Islet of Langerhans (tissue), 1 donor: ENCODE results near the gene RAPGEF6.
A peak's percentile ranks its signal among the peaks of the same experiment; 100 is the strongest.

Experiments
- FAIRE-seq: peaks from one replicate; lab custom pipeline; 2011; peaks lifted over from hg19 to GRCh38; lab: Jason Lieb, UNC

RAPGEF6 gene

DNA sequence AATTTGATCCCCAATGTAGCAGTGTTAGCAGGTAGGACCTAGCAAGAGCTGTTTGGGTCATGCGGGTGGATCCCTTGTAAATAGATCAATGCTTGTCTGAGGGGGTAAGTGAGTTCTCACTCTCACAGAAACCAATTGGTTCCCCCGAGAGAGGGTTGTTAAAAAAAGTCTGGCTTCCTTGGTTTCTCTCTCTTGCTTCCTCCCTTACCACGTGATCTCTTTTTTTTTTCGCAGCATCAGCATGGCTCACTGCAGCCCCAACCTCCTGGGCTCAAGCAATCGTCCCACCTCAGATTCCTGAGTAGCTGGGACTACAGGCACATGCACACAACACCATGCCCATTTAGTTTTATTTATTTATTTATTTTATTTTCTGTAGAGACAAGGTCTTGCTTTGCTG lies 26.4 kb downstream of the RAPGEF6 start:
- no peak for FAIRE-seq

- no peak for FAIRE-seq
Observed at GRCh38 chr5:131607903-131608540, 27.0 kb downstream of the RAPGEF6 start.

- FAIRE-seq = no peak
Observed at GRCh38 chr5:131607418-131607817, 27.6 kb downstream of the RAPGEF6 start.

DNA sequence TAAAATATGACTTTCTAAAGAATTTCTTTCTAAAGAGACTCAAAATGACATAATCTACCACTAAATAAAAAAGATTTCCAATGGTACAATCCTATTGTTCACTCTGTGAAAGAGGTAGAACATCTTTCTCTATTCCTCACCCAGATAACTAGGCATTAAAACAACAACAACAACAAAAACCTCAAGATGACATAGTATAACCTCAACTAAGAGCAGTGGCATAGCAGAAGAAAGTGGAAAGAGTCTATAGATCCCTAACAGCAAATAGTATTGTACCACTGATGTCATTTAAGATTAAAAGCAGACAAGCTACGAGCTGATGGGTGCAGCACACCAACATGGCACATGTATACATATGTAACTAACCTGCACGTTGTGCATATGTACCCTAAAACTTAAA lies 29.9 kb downstream of the RAPGEF6 start:
- FAIRE-seq = no peak

- no peak for FAIRE-seq
Observed at GRCh38 chr5:131595088-131596033, 39.7 kb downstream of the RAPGEF6 start.

GRCh38 chr5:131593921-131594320 lies 41.1 kb downstream of the RAPGEF6 start:
- FAIRE-seq = no peak

DNA sequence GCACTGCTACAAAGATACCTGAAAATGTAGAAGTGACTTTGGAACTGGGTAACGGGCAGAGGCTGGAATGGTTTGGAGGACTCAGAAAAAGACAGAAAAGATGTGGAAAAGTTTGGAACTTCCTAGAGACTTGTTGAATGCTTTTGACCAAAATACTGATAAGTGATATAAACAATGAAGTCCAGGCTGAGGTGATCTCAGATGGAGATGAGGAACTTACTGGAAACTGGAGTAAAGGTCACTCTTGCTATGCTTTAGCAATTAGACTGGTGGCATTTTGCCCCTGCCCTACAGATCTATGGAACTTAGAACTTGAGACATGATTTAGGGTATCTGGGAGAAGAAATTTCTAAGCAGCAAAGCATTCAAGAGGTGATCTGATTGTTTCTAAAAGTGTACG lies 41.6 kb downstream of the RAPGEF6 start:
- peak; percentile 5 for FAIRE-seq

DNA sequence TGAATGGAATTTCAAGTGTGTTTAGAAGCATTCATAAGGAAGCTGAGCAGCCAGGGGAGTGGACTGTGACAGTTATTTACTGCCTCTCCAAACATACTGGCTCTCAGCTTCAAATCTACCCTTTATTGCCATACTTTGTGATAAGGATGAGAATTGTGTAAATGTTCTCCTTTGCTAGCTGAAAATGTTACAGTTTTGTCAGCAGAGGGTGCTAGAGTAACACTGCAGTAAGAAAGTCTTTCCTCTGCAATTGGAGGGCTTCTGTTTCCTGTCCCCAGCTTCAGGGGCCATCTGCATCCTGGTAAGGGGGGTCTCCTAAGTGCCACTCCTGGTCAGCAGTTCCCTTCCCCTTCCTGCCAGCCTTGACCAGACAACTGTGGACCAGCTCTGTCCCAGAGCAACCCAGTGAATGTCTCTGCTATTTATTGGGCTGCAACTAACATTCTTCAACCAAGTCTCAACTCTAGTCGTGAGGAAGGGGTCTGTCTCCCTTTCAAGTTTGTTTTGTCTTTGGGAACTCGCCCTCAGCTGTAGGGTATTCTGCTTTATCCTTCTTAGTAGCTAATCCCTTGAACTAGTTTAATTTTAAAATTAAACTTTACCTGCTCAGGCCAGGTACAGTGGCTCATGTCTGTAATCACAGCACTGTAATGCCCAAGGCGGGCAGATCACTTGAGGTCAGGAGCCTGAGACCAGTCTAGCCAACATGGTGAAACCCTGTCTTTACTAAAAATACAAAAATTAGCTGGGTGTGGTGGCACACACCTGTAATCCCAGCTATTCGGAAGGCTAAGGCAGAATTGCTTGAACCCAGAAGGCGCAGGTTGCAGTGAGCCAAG lies 45.3 kb downstream of the RAPGEF6 start:
- peak; percentile 92 for FAIRE-seq

GRCh38 chr5:131587541-131587940 lies 47.5 kb downstream of the RAPGEF6 start:
- no peak for FAIRE-seq

DNA sequence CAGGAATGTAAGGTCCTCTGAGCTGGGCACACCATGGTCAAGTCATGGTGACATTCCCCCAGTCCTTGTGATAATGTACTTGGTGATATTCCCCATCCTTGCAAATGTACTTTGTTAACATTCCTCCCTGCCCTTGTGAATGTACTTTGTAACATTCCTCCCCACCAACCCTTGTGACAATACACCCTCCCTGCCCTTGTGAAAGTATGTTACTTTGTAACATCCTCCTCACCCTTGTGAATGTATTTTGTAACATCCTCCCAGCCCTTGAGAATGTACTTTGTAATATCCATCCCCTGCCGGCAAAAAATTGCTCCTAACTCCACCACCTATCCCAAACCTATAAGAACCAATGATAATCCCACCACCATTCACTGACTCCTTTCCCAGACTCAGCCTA lies 53.3 kb downstream of the RAPGEF6 start:
- FAIRE-seq = no peak

DNA sequence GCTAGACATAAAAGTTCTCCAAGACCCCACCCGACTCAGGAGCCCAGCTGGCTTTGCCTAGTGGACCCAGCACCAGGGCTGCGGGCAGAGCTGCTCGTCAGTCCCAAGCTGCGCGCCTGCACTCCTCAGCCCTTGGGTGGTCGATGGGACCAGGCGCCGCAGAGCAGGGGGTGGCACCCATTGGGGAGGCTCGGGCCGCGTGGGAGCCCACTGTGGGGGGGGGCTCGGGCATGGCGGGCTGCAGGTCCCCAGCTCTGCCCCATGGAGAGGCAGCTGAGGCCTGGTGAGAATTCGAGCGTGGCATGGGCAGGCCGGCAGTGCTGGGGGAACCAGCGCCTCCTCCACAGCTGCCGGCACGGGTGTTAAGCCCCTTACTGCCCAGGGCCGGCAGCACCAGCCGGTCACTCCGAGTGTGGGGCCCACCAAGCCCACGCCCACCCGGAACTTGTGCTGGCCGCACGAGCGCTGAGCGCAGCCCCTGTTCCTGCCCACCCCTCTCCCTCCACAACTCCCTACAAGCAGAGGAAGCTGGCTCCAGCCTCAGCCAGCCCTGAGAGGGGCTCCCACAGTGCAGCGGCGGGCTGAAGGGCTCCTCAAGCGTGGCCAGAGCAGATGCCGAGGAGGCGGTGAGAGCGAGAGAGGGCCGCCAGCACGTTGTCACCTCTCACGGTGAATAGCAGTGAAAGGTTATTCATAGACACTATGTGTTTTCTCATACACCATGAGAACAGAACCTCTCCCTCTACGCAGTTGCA lies 54.9 kb downstream of the RAPGEF6 start:
- no peak for FAIRE-seq

DNA sequence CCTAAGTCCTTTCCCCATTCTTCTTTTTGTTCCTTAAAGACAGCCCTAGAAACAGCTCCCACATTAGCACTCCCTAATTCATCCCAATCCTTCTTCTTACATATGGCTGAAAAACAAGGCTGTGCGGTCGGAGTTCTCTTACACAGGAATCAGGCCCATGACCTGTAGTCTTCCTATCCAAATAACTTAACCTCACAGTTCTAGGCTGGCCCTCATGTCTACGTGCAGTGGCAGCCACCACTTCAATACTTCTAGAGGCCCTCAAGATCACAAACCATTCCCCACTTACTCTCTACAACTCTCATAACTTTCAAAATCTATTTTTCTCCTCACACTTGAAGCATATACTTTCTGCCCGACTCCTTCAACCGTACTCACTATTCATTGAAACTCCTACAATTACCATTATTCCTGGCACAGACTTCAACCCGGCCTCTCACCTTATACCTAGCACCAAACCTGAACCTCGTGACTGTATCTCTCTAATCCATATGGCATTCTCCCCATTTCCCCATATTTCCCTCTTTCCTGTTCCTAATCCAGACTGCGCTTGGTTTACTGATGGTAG lies 59.3 kb downstream of the RAPGEF6 start:
- FAIRE-seq = no peak

DNA sequence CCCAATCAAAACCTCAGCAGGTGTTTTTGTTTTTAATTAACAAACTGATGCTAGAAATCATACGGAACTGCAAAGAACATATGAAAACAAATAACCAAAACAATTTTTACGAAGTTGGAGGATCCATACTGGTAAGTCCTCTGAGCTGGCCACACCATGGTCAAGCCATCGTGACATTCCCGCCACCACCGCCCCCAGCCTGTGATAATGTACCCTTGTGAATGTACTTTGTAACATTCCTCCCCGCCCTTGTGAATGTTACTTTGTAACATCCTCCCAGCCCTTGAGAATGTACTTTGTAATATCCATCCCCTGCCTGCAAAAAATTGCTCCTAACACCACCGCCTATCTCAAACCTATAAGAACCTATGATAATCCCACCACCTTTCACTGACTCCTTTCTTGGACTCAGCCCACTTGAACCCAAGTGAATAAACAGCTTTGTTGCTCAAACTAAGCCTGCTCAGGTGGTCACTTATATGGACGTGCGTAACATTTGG lies 63.3 kb downstream of the RAPGEF6 start:
- no peak for FAIRE-seq

DNA sequence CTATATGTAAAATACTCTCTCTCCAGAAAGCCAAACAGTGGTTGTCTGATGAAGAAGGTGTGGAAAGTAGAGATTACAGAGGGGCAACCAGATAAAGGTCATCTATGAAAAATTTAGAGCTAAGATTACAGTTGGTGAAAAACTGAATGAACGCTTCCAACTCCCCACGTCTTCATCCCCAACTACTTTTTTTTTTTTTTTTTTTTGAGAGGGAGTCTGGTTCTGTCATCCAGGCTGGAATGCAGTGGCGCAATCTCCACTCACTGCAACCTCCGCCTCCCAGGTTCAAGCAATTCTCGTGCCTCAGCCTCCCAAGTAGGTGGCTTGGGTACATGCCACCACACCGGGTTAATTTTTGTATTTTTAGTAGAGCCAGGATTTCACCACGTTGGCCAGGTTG lies 64.3 kb downstream of the RAPGEF6 start:
- no peak for FAIRE-seq

- no peak for FAIRE-seq
Observed at GRCh38 chr5:131564229-131564652, 70.8 kb downstream of the RAPGEF6 start.

DNA sequence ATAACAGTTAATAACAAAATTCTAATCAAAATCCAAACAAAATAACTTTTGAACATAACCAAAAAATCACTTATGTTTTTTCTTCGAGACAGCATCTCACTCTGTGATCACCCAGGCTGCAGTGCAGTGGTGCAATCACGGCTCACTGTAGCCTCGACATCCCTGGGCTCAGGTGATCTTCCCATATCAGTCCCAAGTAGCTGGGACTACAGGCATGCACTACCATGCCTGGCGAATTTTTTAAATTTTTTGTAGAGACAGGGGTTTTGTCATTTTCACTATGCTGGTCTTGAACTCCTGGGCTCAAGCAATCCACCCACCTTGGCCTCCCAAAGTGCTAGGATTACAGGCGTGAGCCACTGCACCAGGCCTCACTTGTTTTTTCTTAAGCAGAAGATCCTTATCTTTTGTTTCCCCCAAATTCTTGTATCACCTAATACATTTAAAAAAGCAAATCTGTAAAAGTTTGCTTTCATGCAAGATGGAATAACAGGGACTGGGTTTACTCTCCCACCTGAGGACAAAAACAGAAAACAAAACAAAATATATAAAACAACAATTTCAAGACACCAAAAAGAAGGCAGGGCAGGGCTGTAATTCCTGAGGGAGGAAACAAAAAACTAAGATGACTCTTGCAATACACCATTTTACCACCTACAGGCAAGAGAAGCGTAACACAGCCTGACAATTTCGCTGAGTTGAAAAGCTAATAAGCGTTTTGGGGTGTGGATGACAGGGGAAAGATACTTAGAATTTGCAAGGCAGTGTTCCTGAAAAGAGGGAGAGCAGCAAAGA lies 71.4 kb downstream of the RAPGEF6 start:
- FAIRE-seq = no peak

DNA sequence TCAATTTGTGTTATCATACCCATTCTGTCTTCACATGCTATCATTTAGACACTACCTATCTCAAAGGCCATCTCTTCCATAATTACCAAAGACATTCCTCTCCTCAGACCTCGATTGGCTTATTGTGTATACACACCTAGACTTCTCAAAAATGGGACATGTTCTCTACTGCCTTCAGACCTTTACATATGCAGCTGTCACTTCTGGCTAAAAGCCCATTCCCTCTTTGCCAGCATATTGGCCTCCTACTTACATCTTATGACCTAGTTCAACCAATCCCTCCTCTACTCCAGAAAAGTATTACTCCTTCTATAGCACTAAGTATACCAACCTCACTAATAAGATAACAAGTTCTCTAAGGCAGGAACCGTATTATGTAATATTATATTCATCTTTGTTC lies 84.4 kb downstream of the RAPGEF6 start:
- no peak for FAIRE-seq

GRCh38 chr5:131548176-131548575 lies 86.9 kb downstream of the RAPGEF6 start:
- no peak for FAIRE-seq

DNA sequence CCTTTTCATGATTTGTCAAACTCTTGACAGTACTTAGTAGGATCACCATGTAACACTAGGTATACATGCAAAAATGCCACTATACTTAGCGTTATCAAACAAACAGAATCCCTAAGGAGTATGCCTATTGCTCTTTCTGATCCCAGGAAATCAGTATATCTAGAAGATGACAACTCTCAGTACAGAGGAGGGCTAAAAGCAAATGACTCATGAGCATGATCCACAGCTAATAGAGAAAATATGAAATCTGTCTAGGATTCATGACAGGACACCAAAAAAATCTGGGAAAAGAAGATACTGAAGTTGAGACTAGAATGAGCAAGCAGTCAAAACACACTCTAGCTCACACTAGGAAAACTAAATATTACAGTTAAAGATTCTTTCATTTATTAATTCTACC lies 89.2 kb downstream of the RAPGEF6 start:
- no peak for FAIRE-seq

DNA sequence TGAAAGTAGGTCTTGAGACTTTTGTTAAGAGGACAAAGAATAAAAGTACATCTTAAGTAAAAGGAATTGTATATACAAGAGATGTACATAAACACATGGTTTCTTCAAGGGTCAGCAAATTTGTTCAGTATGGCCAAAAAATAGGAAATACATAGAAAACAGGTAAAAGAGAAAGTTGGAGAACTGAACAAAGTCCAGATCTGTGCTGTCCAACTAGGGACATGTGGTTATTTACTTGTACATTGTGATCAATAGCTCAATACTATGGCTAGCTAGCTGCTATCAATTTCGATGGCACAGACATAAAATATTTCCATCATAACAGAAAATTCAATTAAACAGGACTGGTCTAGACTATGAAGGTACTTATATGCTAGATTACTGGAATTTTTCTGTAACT lies 92.3 kb downstream of the RAPGEF6 start:
- no peak for FAIRE-seq

DNA sequence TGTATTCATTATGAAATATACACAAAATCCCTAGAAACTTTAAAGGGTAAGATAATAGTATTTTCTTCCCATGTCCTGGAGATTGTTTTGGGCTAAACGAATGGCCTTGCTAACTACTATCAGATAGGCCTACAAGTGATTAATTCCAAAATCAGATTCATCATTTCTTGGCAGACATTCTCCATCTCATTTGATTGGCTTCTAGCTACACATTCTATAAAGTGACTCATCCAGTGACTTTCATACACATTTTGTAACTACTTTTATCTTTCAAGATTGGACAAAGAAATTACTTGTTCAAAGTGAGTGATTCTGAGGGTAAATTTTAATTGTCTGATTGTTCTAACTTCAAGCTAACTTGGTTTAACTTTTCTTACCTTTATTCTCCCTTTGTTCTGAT lies 93.3 kb downstream of the RAPGEF6 start:
- no peak for FAIRE-seq
